ENCODE measurements around the gene TACC3. TPM values are rescaled to one million over a fixed set of nuclear protein-coding genes. Genes with fewer than 3 reads are reported as not detected.

Gene TACC3
- total and polyA plus RNA-seq, 2 of the 8 experiments (the other 6 are each of a cell fraction or from before 2014, with no cell fraction given) = 73.8 to 148 TPM

- Histone ChIP-seq H4K8ac (ENCODE audit: extremely low read depth, insufficient read depth, low read length) (no peak overlapping the region), H3K79me2 (ENCODE audit: control insufficient read depth in 1 of 2, insufficient read depth in 2 of 2, low read length in 2 of 2) (peaks cover 6 to 25% of the 10 kb centered on the region in 2 experiments), H2BK15ac (ENCODE audit: low read length) (no peak overlapping the region), H3K27ac (ENCODE audit: low read depth, low read length) (no peak overlapping the region), H3K23me2 (ENCODE audit: low read depth, low read length) (peaks cover 14% of the 10 kb centered on the region; the same call in 1 of the 2 replicates), H2BK20ac (ENCODE audit: low read length) (no peak overlapping the region), H2AK5ac (ENCODE audit: low read depth, low read length) (no peak overlapping the region), H3K4me2 (ENCODE audit: insufficient read depth in 1 of 2, low read depth in 2 of 2, low read length in 2 of 2) (no peak overlapping the region; a peak in 1 of 4 replicates), H4K5ac (ENCODE audit: insufficient read length, low read depth, low read length) (no peak overlapping the region), H3K18ac (ENCODE audit: extremely low read depth, low read length) (no peak overlapping the region), H3K56ac (replicated peaks; ENCODE audit: insufficient read length, low read depth, low read length) (no peak overlapping the region), H2BK120ac (replicated peaks; ENCODE audit: low read depth, low read length) (no peak overlapping the region), H3K36me3 (ENCODE audit: control insufficient read depth in 2 of 4, insufficient read depth in 4 of 4, low read length in 3 of 4) (peaks cover 3 to 10% (median 5%) of the 10 kb centered on the region in 4 experiments; a peak in 7 of 8 replicates), H3K79me1 (ENCODE audit: low read depth, low read length) (peaks cover 19% of the 10 kb centered on the region), H3K9ac (replicated peaks in 1 of 4; ENCODE audit: extremely low read depth in 1 of 4, low read depth in 3 of 4, low read length in 3 of 4) (no peak overlapping the region), H3K4me1 (replicated peaks in 1 of 4; ENCODE audit: control insufficient read depth in 3 of 4, insufficient read depth in 4 of 4, low read length in 3 of 4) (peaks cover 0 to 19% (median 9%) of the 10 kb centered on the region in 4 experiments; a peak in 6 of 7 replicates), H3K27me3 (replicated peaks in 1 of 4; ENCODE audit: control insufficient read depth in 3 of 4, extremely low read depth in 1 of 4, insufficient read depth in 3 of 4, low read length in 3 of 4) (no peaks in the 10 kb centered on the region), H2BK5ac (ENCODE audit: low read depth, low read length) (no peak overlapping the region), H4K91ac (replicated peaks; ENCODE audit: insufficient read length, low read length) (no peak overlapping the region), H4K20me1 (replicated peaks in 1 of 2; ENCODE audit: control insufficient read depth in 1 of 2, insufficient read depth in 2 of 2, low read length in 2 of 2) (peaks cover 3 to 26% of the 10 kb centered on the region in 2 experiments), H2BK12ac (ENCODE audit: low read depth, low read length) (no peak overlapping the region), H3K4me3 (ENCODE audit: extremely low read depth in 1 of 4, insufficient read depth in 2 of 4, low read depth in 3 of 4, low read length in 4 of 4) (no peak overlapping the region), H3K4ac (replicated peaks; ENCODE audit: insufficient read length, low read depth, low read length) (no peak overlapping the region), H3K9me3 (ENCODE audit: insufficient read depth in 2 of 2, low read depth in 1 of 2, low read length in 1 of 2) (no peaks in the 10 kb centered on the region), H3K14ac (ENCODE audit: insufficient read length) (no peak overlapping the region), H3K23ac (ENCODE audit: insufficient read length) (no peak overlapping the region), H2AFZ (ENCODE audit: low read length) (no peak overlapping the region)
- ChIA-PET POLR2A (ENCODE audit: partially characterized antibody) (interaction anchor here (0.8 to 7.9 kb wide), 4 partner anchors 7 to 26 kb away, joined by 3 to 100 read pairs (median 3); partner anchors contain the start of genes TACC3 and TMEM129), CTCF (ENCODE audit: partially characterized antibody) (interaction anchor here (0.6 to 3.0 kb wide), 4 partner anchors 12 to 55 kb away, joined by 3 to 13 read pairs (median 8); no protein-coding TSS in a partner anchor)
- 87% methylated on average over 16 of the region's 16 CpGs; no CpG with 5 or more reads in 1 of the 2 experiments for WGBS, 2 experiments (ENCODE audit: extremely low coverage in 1 of 2, insufficient coverage in 1 of 2, insufficient read length in 1 of 2, insufficient replicate concordance in 2 of 2, low coverage in 1 of 2, low lambda C conversion rate in 2 of 2, missing lambda C conversion rate in 1 of 2)
- FAIRE-seq (no peak), DNase-seq (ENCODE audit: low read depth in 1 of 2, low spot score in 2 of 2) (no peak)
- TF ChIP-seq SAP30 (IDR thresholded peaks at IDR 0.05; ENCODE audit: insufficient read depth, insufficient replicate concordance, low read length) (no peak), POLR2A (IDR thresholded peaks at IDR 0.05; ENCODE audit: control extremely low read depth in 1 of 2, low read depth in 2 of 2, low read length in 2 of 2) (peak in 1 of 2 experiments; percentile 45; a peak in 1 of 3 replicates), CHD2 (IDR thresholded peaks at IDR 0.05; ENCODE audit: low read length) (no peak), NRF1 (IDR thresholded peaks at IDR 0.05; ENCODE audit: low read depth, low read length) (no peak)
Measured at GRCh38 chr4:1715002-1715758, 6.1 kb upstream of the TACC3 start.
